A172 (cell line): ENCODE data around the gene SYT17. TPM values are rescaled to one million over a fixed set of nuclear protein-coding genes. Genes with fewer than 3 reads are reported as not detected.
"Not testable (repeated sequence)": the region's sequence is repeated elsewhere in the genome, so short reads cannot be mapped to it uniquely, and the experiment has no call there.

Source experiments
- DNase-seq: peaks from one replicate; pipeline ENCODE4 v3.0.0-alpha.2; 2015; ENCODE audit warnings: low spot score
- total RNA-seq: library from RNA; depleted of rRNA; stranded (reverse); fragments of >200 nt; shearing (Covaris generic); gene quantifications from 2 replicates; pipeline ENCODE4 v1.2.3, GENCODE V29; 2014

SYT17 gene
- total RNA-seq, 1 experiment from 2014 or later, result 0.55 TPM

- no peak for DNase-seq
Measured at GRCh38 chr16:19173649-19174383, 5.8 kb downstream of the SYT17 start.

GRCh38 chr16:19174478-19174877 lies 6.4 kb downstream of the SYT17 start:
- no peak for DNase-seq

DNA sequence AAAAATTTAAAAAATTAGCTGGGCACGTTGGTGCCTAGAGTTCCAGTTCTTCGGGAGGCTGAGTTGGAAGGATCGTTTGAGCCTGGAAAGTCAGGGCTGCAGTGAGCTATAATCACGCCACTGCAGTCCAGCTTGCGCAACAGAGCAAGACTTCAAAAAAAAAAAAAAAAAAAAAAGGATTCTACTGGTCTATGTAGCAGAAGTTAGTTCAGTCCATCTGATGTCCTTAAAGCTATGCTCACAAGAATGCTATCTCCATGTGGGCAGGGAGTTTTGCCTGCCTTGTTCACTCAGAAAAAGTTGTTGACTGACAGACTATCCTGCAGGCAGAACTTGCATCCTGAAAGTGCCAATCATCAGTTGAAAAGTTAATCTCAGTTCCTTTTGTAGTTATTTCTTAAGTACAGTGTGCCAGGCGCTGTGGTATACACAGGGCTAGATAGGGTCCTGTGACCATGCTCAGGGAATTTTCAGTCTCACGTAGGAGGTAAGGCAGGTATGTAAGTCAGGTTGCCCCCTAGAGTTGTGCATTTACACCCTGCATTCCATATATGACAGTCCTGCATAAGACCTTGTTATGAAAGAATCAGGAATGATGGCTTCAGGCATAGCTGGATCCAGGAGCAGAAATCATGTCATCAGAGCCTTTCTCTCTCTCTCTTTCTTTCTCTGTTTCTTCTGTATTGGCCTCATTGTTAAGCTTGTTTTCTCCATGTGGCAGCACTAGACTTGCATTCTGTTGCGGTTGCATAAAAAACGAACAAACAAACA lies 7.6 kb downstream of the SYT17 start:
- DNase-seq, result no peak

DNA sequence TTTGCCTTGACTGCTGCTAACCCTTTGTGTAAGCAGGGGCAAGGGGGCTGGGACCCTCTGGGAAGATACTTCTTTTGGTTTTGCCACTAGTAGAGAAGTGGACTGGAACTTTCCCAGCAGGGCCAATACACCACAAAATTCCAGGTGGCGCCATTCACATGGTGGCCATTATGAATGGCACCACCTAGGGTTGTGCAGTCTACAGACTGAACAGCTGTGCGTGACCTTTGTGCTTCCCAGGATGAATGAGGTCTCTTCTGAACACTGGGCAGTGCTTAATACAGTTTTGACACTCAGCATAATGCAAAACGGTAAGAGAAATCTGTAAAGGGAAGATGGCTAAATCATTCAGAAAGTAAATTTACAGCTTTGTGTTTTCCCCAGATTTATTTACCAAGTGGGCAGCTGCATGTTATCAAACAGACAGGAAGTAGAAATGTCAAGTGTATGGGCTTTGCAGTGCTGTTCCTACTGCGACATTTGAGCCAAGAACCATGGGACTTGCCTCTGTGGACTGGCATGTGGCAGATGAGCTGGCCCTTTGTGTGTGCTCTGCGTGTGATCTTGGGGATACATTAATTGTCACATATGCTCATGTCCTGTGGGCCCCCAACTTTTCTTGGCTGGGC lies 9.2 kb downstream of the SYT17 start:
- DNase-seq, result no peak

- DNase-seq, result no peak
Measured at GRCh38 chr16:19179546-19180490, 11.8 kb downstream of the SYT17 start.

- no peak for DNase-seq
Measured at GRCh38 chr16:19180741-19181140, 12.7 kb downstream of the SYT17 start.

DNA sequence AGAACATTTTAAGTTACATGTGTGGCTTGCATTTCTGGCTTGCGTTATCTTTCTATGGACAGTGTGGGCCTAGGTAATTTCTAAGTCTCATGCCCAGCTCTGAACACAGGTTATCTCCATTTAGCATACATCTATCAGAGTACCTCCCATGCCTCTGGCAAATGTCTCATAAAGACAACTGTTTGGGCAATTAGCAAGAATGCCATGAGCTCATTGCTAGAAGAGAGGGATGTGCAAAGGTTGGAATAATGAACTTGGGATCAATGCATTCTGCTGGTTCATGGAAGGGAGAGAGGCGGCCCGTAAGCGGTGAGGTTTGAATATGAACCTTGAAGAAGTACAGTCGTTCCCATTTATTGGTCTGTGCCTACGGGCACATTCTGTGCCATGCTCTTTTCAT lies 14.4 kb downstream of the SYT17 start:
- DNase-seq, result no peak

DNA sequence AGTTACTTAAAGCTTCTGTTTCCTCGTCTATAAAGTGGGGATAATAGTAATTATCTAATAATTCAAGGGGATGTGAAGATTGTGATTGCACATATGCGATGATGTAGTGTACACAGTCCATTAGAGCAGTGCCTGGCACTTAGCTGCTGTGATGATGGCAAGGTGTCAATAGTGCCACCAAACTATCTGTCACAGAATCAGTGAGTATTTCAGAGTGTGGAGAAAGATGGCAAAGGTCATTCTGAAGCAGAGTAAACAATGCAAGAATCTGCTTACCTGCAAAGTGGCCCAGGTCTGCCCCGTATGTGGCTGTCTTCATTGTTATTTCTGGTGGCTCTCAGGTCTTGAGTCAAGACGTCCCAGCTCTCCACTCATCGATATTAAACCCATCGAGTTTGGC lies 15.1 kb downstream of the SYT17 start:
- DNase-seq, result no peak

DNA sequence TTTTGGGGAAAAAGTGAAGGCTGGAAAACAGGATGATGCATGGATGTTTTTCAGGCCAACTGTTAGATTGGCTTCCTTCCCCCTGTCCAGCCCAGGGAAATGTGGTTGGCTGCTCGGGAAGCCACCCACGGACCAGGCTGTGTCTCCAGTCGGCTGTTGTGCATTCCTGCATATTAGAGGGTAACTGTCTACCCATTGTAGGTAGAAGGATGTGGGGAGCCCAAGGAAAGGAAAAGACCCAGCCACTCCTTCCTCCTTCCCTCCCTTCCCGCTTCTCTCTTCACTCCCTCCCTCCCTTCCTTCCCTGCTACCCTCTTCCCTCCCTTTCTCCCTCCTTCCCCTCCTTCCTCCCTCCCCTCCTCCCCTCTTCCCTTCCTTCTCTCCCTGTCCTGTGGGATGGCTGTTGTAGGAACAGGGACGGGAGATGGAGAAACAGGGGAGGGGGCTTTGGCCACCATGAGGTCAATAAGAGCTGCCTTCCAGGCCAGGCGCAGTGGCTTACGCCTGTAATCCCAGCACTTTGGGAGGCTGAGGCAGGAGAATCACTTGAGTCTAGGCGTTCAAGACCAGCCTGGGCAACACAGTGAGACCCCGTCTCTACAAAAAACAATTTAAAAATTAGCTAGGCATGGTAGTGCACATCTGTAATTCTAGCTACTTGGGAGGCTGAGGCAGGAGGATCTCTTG lies 16.9 kb downstream of the SYT17 start:
- no peak for DNase-seq

GRCh38 chr16:19185510-19185851 lies 17.4 kb downstream of the SYT17 start:
- no peak for DNase-seq

DNA sequence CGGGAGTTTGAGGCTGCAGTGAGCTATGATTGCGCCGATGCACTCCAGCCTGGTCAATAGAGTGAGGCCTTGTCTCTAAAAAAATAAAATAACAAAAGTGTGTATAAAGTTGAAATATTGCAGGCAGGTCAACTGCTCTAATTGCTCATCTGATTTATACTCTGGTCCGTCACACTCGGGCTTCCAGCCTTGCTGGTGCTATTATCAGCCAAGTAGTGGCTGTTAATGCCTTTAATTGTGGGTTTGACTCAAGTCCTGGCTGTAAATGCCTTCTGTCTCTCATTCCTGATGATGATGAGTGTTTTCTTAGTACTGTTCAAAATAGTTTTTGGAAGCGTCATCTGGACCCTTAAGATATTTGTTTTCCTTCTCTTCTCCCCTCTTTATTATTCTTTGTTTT lies 18.4 kb downstream of the SYT17 start:
- DNase-seq, result peak; percentile 70

DNA sequence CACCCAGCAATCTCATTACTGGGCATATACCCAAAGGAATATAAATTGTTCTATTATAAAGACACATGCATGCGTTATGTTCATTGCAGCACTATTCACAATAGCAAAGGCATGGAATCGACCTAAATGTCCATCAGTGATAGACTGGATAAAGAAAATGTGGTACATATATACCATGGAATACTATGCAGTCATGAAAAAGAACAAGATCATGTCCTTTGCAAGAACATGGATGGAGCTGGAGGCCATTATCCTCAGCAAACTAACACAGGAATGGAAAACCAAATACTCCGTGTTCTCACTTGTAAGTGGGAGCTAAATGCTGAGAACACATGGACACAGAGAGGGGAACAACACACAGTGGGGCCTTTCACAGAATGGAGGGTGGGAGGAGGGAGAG lies 19.9 kb downstream of the SYT17 start:
- DNase-seq, result not testable (repeated sequence)

GRCh38 chr16:19188406-19188805 lies 20.4 kb downstream of the SYT17 start:
- DNase-seq, result no peak

- no peak for DNase-seq
Measured at GRCh38 chr16:19192865-19193264, 24.8 kb downstream of the SYT17 start.

GRCh38 chr16:19196871-19197270 lies 28.8 kb downstream of the SYT17 start:
- no peak for DNase-seq

GRCh38 chr16:19203374-19203966 lies 35.4 kb downstream of the SYT17 start:
- DNase-seq, result no peak

DNA sequence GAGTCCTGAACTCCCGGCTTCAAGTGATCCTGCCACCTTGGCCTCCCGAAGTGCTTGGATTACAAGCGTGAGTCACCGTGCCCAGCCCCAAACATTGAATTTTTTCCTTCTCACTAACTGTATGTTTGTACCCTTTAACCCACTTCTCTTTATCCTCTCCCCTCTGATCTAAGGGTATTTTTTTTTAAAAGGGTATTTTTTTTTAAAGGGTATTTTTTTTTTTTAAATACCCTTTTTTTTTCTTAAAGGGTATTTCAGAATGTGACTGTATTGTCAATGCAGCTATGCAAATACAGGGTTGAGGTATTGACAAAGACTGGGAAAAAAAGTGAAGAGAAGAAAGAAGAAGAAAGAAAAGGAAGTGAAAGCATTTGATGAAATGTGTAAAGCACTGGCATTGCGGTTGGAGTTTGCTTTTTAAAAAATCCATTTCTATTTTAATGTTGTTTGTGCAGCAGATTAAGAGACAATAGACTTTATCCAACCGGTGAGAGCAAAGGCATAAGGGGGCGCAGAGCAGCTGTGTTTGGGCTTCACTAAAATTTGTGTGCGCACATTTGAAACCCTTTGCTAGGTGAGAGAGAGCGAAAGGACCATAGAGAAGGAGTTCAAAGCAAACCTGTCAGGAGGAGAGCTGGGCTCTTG lies 42.4 kb downstream of the SYT17 start:
- peak; percentile 30 for DNase-seq

DNA sequence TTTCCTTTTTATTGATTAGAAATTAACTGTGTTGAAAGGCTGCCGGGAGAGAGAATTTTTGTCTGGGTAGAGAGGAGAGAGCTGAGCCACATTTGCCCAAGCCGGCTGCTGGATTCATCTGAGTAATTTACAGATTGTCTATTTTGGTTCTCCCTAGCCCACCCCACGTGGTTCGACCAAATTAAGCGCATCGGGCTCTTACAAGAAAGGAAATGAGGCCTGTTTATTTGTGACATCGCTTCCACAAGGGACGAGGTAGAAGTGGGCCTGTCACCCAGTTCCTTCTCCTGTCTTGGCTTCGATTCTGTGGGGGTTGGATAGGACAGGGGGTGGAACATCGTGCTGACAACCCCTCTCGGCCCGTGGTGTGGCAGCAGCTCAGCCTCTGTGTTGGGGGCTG lies 42.9 kb downstream of the SYT17 start:
- no peak for DNase-seq

- no peak for DNase-seq
Measured at GRCh38 chr16:19212059-19212458, 44.0 kb downstream of the SYT17 start.

GRCh38 chr16:19213885-19214284 lies 45.8 kb downstream of the SYT17 start:
- no peak for DNase-seq
